Measurements from ENCODE around the gene ELMO1. TPM values are rescaled to one million over a fixed set of nuclear protein-coding genes. Genes with fewer than 3 reads are reported as not detected.

ELMO1 gene
- total RNA-seq, 1 donor from 2014 or later: 112 TPM

DNA sequence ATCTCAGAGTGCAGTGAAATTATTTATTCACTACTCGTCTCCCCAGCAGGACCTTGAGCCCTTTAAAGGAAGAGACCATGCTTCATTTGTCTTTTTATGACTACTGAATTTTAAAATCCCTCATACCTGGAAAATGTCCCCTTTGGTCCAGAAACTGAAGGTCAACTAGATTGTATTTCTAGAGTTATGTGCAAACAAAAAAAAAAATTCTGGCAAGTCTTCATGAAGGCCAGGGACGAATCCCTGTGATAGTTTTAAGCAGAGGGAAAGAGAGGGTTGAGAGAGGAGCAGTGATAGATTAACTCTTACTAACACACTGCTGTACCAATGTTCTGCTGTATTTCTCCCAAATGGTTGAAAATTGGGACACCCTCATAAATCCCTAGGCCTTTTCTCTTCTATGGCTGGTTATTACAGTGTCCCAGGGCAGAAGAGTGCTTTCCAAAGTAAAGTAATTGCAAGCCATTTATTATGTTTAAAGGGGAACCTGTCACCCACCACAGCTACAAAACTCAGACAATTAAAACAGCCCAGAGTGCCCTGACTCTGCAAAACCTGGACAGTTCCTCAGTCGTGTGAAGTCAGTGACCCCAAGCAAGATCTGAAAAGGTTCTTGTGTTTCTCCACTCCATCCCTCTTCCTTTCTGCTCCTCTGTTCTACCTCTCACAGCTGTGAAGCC is 541.6 kb downstream of the ELMO1 start:
- no peaks in the 10 kb centered on the region for H3K27me3 Mint-ChIP-seq (ENCODE audit: low read depth)
- peaks cover 6% of the 10 kb centered on the region for H3K4me1 Mint-ChIP-seq (ENCODE audit: low read depth)
- H3K36me3 Mint-ChIP-seq (ENCODE audit: low read depth): peaks cover 55% of the 10 kb centered on the region
- DNase-seq (ENCODE audit: low spot score): no peak
- no peaks in the 10 kb centered on the region for H3K9me3 Mint-ChIP-seq
- H3K4me3 Mint-ChIP-seq (ENCODE audit: low read depth): no peak overlapping the region
- H3K27ac Mint-ChIP-seq: no peak overlapping the region
- intact Hi-C loops (cut with micrococcal nuclease): no loop called here

DNA sequence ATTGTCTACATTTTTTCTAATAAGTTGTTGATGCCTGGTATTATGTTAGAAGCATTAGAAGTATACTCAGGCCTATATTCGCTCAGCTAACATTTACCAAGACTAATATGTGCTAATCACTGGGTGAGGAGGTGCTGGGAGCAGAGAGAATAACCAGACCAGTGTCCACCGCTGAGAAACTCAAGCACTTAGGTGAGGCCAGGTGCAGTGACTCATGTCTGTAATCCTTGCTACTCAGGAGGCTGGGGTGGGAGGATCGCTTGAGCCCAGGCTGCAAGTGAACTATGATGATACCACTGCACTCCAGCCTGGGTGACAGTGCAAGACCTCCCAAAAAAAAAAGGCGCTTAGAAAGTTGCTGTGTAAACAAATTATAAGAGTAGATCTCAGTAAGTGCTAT is 542.2 kb downstream of the ELMO1 start:
- no peak overlapping the region for H3K27ac Mint-ChIP-seq
- no peak for DNase-seq (ENCODE audit: low spot score)
- H3K4me1 Mint-ChIP-seq (ENCODE audit: low read depth): peaks cover 6% of the 10 kb centered on the region
- no peaks in the 10 kb centered on the region for H3K27me3 Mint-ChIP-seq (ENCODE audit: low read depth)
- no peak overlapping the region for H3K4me3 Mint-ChIP-seq (ENCODE audit: low read depth)
- intact Hi-C loops (cut with micrococcal nuclease): no loop called here
- no peaks in the 10 kb centered on the region for H3K9me3 Mint-ChIP-seq
- H3K36me3 Mint-ChIP-seq (ENCODE audit: low read depth): peaks cover 54% of the 10 kb centered on the region

DNA sequence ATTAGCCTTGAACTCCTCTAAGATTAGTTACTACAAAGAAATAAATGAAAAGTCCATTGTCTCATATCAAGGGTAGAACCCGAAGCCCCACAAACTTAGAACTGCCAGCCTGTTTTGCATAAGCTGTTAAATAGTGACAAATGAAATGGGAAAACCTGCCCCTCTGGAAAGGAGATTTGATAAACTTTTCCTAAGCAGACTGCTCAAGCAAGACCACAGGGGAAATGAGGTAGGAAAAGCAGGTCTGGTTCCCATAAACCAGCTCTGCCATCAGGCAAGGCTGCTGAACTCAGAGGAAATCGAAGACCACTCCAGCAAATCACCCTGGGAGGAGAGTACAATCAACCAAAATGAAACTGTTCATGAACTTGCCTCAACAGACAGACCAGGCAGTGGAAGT is 542.8 kb downstream of the ELMO1 start:
- DNase-seq (ENCODE audit: low spot score): no peak
- intact Hi-C loops (cut with micrococcal nuclease): no loop called here
- Mint-ChIP-seq H3K27me3 (ENCODE audit: low read depth) (no peaks in the 10 kb centered on the region), H3K4me3 (ENCODE audit: low read depth) (no peak overlapping the region), H3K4me1 (ENCODE audit: low read depth) (peaks cover 6% of the 10 kb centered on the region), H3K27ac (no peak overlapping the region), H3K9me3 (no peaks in the 10 kb centered on the region), H3K36me3 (ENCODE audit: low read depth) (peaks cover 52% of the 10 kb centered on the region)

DNA sequence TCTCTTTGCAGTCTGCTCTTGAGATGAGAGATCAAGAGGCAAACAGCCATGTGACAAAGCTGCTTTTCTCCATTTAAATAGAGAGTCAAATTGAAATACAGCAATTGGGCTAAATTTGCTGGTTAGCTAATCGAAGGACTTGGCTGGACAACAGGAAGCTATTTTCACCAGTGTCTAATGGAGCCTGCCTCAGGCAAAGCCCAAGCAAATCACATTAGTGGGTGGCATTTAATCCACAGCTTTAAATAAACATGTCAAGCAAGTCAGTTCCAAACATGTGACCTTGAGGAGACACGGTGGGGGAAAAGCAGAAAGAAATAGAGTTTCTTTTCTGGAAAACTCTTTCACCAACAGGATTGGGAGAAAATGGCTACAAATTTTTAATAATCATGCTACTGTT is 543.9 kb downstream of the ELMO1 start:
- Mint-ChIP-seq H3K4me1 (ENCODE audit: low read depth) (peaks cover 6% of the 10 kb centered on the region), H3K4me3 (ENCODE audit: low read depth) (no peak overlapping the region), H3K9me3 (no peaks in the 10 kb centered on the region), H3K36me3 (ENCODE audit: low read depth) (peaks cover 50% of the 10 kb centered on the region), H3K27me3 (ENCODE audit: low read depth) (no peaks in the 10 kb centered on the region), H3K27ac (no peak overlapping the region)
- DNase-seq (ENCODE audit: low spot score): no peak
- intact Hi-C loops (cut with micrococcal nuclease): no loop called here

DNA sequence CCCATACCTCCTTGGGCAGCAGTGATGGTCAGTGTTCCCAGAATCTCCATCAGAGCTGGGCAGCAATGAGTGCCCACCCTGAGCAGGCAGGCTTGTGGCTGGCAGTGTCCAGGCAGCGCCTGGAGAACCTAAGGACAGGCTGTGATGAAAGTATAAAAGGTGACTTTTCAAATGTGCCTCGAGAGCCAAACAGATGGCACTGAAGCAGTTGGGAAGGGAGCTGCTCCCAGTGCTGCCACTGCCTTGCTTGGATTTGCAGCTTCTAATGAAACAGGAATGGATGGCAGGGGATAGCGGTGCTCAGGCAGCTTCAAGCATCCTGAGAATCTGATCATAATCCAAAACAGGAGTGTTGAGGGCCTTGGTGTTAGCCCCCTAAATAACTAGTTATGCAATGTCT is 544.6 kb downstream of the ELMO1 start:
- no peaks in the 10 kb centered on the region for H3K9me3 Mint-ChIP-seq
- H3K4me3 Mint-ChIP-seq (ENCODE audit: low read depth): no peak overlapping the region
- DNase-seq (ENCODE audit: low spot score): no peak
- H3K27ac Mint-ChIP-seq: no peak overlapping the region
- no peaks in the 10 kb centered on the region for H3K27me3 Mint-ChIP-seq (ENCODE audit: low read depth)
- H3K36me3 Mint-ChIP-seq (ENCODE audit: low read depth): peaks cover 50% of the 10 kb centered on the region
- intact Hi-C loops (cut with micrococcal nuclease): no loop called here
- peaks cover 6% of the 10 kb centered on the region for H3K4me1 Mint-ChIP-seq (ENCODE audit: low read depth)

DNA sequence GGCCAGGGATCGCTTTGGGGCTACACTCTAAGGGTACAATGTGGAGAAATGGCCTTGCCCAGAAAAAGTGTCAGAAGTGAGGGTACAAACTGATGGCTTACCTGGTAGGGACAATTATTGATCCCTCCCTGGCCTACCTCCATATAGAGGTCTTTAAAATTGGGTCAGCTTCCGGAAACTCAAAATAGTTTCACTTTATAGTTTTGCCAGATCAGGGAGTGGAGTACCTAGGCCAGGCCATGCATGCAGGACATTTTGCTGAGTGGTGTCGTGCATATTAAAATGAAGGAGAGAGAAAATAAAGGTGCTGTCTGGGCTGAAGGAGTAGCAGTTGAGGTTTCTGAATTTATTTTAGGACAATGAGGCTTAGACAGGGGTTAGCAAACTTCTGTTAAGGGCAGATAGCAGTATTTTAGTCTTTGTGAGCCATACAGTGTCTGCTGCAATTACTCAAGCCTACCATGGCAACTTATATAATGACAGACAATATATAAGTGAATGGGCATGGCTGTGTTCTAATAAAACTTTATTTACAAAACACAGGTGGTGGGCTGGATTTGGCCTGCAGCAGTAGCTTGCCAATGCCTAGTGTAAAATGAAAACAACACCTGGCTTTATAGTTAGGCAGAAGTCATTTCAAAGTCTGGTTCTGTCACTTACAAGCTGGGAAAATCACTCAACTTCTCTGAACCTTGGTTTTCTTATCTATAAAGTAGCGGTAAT is 547.5 kb downstream of the ELMO1 start:
- H3K9me3 Mint-ChIP-seq: no peaks in the 10 kb centered on the region
- no peak overlapping the region for H3K4me3 Mint-ChIP-seq (ENCODE audit: low read depth)
- intact Hi-C loops (cut with micrococcal nuclease): no loop called here
- H3K36me3 Mint-ChIP-seq (ENCODE audit: low read depth): peaks cover 55% of the 10 kb centered on the region
- no peak overlapping the region for H3K27ac Mint-ChIP-seq
- DNase-seq (ENCODE audit: low spot score): no peak
- H3K27me3 Mint-ChIP-seq (ENCODE audit: low read depth): no peaks in the 10 kb centered on the region
- H3K4me1 Mint-ChIP-seq (ENCODE audit: low read depth): peaks cover 5% of the 10 kb centered on the region

DNA sequence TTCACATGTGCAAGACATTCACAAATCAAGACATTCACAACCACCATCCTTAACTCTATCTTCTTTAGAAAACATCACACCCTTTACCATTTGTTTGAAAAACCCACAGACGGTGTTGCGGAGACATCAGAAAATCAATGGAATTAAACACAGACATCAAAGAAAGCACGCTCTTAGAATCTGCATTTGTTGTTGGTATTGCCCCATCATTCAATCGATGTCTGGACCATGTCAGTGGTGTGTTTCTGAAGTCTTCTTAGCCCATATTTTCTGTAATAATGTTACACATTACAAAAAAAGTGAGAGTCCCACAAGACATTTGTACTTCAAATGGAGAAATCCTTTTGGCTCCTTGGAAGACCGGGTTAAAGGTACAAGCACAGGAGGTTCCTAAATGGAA is 550.5 kb downstream of the ELMO1 start:
- Mint-ChIP-seq H3K27ac (no peak overlapping the region), H3K9me3 (no peaks in the 10 kb centered on the region), H3K27me3 (ENCODE audit: low read depth) (no peaks in the 10 kb centered on the region), H3K4me1 (ENCODE audit: low read depth) (peaks cover 21% of the 10 kb centered on the region), H3K4me3 (ENCODE audit: low read depth) (no peak overlapping the region), H3K36me3 (ENCODE audit: low read depth) (peaks cover 65% of the 10 kb centered on the region)
- intact Hi-C loops (cut with micrococcal nuclease): no loop called here
- DNase-seq (ENCODE audit: low spot score): no peak

DNA sequence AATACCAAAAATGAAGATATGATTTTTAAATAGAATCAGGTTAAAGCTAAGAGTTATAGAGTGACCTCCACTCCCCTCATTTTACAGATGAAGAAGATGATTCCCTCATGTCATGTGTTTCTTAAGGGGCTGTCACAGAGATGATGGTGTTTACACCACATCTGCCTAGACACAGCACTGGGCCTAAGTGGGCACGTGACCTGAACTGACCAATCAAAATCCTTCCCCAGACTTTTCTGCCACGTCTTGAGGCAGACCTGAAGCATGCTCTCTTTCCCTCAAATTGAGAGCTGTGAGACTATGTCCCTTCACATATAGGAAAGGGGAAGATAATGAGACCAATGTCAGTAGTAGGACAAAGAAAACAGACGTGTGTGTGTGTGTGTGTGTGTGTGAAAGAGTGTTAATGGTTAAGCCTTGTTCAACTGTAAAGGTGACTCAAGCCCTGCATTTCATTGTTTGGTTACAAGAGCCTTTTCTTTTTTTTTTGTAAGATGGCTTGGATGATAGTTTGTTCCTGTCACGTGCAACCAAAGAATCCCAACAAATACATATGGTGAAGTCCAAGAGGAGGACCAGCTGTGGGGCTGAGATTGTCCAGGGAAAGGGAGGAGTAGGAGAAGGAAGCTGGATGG is 551.6 kb downstream of the ELMO1 start:
- Mint-ChIP-seq H3K9me3 (no peaks in the 10 kb centered on the region), H3K27me3 (ENCODE audit: low read depth) (no peaks in the 10 kb centered on the region), H3K4me3 (ENCODE audit: low read depth) (no peak overlapping the region), H3K4me1 (ENCODE audit: low read depth) (peaks cover 18% of the 10 kb centered on the region), H3K27ac (no peak overlapping the region), H3K36me3 (ENCODE audit: low read depth) (peaks cover 63% of the 10 kb centered on the region)
- intact Hi-C loops (cut with micrococcal nuclease): no loop called here
- no peak for DNase-seq (ENCODE audit: low spot score)

DNA sequence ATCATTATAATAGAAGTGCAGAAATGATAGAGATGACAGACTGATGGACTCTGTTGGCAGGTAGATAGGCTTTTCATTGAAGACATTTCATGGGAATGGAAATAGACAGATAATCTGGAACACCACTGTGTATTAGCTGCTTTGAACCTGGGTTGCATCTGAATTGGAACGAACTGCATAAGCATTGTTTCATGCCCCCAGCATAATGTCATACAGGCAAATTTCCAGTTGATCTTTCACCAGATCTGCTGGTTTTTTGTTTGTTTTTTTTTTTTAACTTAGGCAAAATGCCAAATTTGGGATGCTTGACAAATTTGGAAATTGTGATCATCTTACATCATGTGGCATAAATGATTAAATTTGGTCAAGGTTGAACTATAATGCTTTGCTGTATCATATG is 552.2 kb downstream of the ELMO1 start:
- H3K4me3 Mint-ChIP-seq (ENCODE audit: low read depth): no peak overlapping the region
- H3K27ac Mint-ChIP-seq: no peak overlapping the region
- intact Hi-C loops (cut with micrococcal nuclease): no loop called here
- no peaks in the 10 kb centered on the region for H3K27me3 Mint-ChIP-seq (ENCODE audit: low read depth)
- no peak for DNase-seq (ENCODE audit: low spot score)
- no peaks in the 10 kb centered on the region for H3K9me3 Mint-ChIP-seq
- H3K36me3 Mint-ChIP-seq (ENCODE audit: low read depth): peaks cover 64% of the 10 kb centered on the region
- peaks cover 18% of the 10 kb centered on the region for H3K4me1 Mint-ChIP-seq (ENCODE audit: low read depth)

DNA sequence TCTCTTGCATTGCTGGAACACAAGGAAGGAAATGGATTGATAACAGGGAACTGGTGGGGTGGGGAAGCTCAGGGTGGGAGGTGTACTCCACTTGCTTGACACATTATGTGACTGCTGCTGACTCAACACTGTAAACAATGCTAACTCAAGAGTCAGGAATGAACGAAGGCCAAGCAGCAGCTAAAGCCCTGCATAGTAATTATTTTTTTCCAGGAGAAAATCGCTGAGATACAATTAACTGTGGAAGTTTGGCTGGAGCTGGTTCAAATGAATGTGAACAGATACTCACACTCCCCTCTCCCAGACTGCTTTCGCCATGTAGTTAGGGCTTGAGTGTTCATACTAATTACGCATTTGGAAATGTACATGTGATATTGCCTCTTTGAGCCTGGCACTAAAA is 553.5 kb downstream of the ELMO1 start:
- no peaks in the 10 kb centered on the region for H3K9me3 Mint-ChIP-seq
- no peak overlapping the region for H3K4me3 Mint-ChIP-seq (ENCODE audit: low read depth)
- H3K36me3 Mint-ChIP-seq (ENCODE audit: low read depth): peaks cover 67% of the 10 kb centered on the region
- no peaks in the 10 kb centered on the region for H3K27me3 Mint-ChIP-seq (ENCODE audit: low read depth)
- no peak for DNase-seq (ENCODE audit: low spot score)
- intact Hi-C loops (cut with micrococcal nuclease): no loop called here
- H3K4me1 Mint-ChIP-seq (ENCODE audit: low read depth): peaks cover 18% of the 10 kb centered on the region
- H3K27ac Mint-ChIP-seq: no peak overlapping the region

DNA sequence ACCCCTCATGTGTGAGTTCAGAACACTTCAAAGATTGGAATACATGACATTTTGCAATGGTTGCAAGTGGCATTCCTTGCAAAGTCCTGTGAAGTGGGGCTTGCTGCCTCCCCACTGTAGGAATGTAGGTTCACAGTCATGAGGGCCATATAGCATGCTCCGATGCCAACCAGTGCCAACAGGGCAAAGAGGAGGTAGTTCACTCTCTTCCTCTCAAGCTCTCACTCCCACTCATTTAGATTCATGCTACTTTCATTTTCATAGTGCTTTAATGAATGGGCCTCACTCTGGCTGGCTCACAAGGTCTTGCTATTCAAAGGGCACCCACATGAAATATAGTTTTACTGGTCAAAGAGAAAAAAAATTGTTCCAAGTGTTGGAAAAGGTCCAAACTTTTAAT is 554.5 kb downstream of the ELMO1 start:
- peaks cover 66% of the 10 kb centered on the region for H3K36me3 Mint-ChIP-seq (ENCODE audit: low read depth)
- no peaks in the 10 kb centered on the region for H3K9me3 Mint-ChIP-seq
- H3K4me3 Mint-ChIP-seq (ENCODE audit: low read depth): no peak overlapping the region
- peaks cover 18% of the 10 kb centered on the region for H3K4me1 Mint-ChIP-seq (ENCODE audit: low read depth)
- H3K27ac Mint-ChIP-seq: no peak overlapping the region
- intact Hi-C loops (cut with micrococcal nuclease): no loop called here
- DNase-seq (ENCODE audit: low spot score): no peak
- no peaks in the 10 kb centered on the region for H3K27me3 Mint-ChIP-seq (ENCODE audit: low read depth)

DNA sequence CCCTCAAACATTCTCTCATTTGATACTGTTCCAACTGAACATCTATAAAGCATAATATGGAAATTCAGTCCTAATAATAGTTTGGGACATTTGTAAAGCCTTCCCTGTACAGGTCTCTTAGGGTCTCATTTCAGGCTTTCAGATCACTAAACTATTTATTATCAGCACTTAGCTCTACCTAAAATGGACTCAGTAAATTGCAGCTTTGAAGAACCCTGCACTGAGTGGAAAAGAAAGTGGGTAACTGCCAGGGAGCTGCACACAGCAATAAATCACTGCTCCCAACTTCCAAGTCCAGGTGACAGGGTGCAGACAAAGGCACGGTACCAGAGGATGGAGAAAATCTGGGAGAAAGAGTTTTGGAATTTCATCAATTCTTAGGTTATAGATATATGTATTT is 559.5 kb downstream of the ELMO1 start:
- Mint-ChIP-seq H3K4me1 (ENCODE audit: low read depth) (peaks cover 12% of the 10 kb centered on the region), H3K27me3 (ENCODE audit: low read depth) (no peaks in the 10 kb centered on the region), H3K36me3 (ENCODE audit: low read depth) (peaks cover 82% of the 10 kb centered on the region), H3K27ac (no peak overlapping the region), H3K9me3 (no peaks in the 10 kb centered on the region), H3K4me3 (ENCODE audit: low read depth) (no peak overlapping the region)
- intact Hi-C loops (cut with micrococcal nuclease): no loop called here
- no peak for DNase-seq (ENCODE audit: low spot score)

DNA sequence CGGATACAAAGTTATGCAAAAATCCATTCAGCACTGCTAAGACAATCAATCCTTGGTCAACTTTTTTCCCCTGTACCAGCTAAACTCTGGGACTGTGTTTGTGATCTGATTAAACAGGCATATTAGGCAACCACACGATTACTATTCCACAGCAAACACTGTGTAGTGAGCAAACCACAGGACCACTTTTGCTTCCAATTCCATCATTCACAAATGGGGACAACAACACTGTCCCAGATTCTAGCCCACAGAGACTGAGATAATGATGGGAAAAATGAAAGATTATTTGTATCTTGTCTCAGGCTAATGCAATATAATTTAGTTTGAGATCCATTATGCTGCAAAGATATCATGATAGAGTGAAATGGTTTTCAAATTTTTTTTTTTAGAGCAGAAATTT is 560.7 kb downstream of the ELMO1 start:
- Mint-ChIP-seq H3K4me1 (ENCODE audit: low read depth) (peaks cover 7% of the 10 kb centered on the region), H3K36me3 (ENCODE audit: low read depth) (peaks cover 80% of the 10 kb centered on the region), H3K4me3 (ENCODE audit: low read depth) (no peak overlapping the region), H3K27me3 (ENCODE audit: low read depth) (no peaks in the 10 kb centered on the region), H3K27ac (no peak overlapping the region), H3K9me3 (no peaks in the 10 kb centered on the region)
- DNase-seq (ENCODE audit: low spot score): no peak
- intact Hi-C loops (cut with micrococcal nuclease): no loop called here
